GM18526 (cell line): Measurements from ENCODE around the gene SCN5A.

Experiments used
- POLR2A ChIP-seq: IDR thresholded peaks from 3 replicates; pipeline ENCODE4 v1.6.1; 2011; ENCODE audit not compliant: insufficient read length; ENCODE audit errors: extremely low read depth

Gene SCN5A

DNA sequence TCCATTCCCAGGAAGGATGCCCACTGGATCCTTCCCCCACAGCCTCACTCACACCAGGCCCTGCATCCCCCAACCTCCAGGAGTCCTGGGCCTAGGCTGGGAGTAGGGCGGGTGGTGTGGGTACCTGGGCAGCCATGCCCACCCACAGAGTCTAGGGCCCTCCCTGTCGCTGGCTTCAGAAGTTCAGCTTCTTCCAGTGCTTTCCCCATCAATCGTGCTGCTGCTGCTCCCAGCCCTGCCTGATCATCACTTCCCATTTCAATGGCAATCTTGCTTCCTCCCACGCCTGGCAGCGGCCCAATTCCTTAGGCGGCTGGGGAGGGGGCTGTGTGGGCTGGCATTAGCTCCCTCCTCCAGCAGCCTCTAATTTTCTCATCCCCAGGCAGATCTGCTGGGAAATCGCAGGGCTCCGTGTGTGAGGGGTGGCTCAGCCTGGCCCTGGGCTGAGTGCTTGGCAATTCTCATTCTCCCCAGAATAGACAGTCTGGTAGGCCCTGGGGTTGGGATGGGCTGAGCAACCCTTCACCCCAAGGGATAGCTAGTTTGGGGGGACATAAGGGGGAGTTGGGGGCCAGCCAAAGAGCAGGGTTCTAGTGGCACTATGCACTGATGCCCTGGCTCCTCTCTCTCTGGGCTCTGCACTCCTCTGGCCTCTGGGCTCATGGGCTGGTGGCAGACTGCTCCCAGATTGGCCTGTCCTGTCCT, 66.4 kb downstream of the SCN5A start:
- TF ChIP-seq POLR2A, result no peak

DNA sequence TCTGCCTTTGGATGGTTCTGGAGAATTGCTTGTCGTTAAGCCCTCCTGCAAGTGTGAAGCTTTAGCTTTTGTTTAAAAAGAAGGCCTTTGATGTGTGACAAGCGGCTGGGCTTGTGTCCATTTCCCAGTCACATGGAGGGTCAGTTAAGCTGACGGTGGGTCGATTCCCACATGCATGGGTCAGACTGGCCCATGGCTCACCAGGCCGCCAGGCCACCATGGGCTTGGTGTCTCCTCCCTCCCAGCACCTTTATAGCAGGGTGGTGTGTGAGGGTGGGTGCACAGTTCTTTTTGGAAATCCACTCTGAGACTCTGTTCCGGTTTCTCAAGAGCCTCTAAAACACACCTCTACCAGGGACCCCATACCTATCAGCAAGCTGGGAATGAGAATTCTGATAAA, 67.2 kb downstream of the SCN5A start:
- TF ChIP-seq POLR2A, result no peak

GRCh38 chr3:38581774-38582173, 67.7 kb downstream of the SCN5A start:
- no peak for TF ChIP-seq POLR2A

DNA sequence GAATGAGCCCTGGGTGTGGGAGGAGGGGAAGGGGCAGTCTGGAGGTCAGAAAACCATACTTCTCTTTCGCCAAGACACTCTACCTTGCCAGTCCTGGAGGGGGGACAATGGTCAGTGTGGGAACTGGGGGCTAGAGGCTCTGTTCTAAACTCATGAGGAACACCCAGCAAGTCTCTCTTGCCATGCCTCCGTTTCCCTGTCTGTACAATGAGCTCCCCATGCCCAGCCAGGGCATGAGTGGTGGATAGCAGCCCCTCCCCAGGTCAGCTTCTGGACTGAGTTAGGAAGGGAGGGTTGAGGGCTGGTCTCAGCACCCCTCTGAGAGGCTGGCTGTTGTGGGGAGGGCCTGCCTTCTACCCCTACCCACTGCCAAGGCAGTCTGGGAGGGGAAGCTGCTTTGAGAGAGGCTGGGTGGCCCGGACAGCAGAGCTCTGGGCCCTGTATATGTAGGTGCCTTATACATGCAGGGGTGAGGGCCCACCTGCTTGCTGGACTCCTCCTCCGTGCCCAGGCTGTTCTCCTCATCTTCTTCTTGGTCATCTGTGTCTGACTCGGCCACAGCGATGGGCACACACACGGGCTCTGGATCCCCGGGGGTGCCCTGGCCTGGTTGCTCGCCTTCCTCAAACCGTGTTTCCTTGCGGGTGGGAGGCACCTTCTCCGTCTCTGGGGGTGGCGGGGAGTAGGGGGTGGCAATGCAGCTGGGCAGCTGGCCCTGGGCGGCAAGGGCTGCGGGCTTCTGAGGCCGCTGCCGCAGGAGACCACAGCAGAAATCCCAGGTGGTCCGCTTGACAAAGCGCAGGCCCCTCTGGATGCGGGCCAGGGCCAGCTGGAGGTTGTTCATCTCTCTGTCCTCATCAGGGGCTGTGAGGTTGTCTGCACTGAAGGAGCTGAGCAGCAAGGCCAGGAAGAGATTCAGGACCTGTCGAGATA, 68.8 kb downstream of the SCN5A start:
- TF ChIP-seq POLR2A, result no peak

GRCh38 chr3:38579551-38580449, 69.7 kb downstream of the SCN5A start:
- TF ChIP-seq POLR2A, result no peak

DNA sequence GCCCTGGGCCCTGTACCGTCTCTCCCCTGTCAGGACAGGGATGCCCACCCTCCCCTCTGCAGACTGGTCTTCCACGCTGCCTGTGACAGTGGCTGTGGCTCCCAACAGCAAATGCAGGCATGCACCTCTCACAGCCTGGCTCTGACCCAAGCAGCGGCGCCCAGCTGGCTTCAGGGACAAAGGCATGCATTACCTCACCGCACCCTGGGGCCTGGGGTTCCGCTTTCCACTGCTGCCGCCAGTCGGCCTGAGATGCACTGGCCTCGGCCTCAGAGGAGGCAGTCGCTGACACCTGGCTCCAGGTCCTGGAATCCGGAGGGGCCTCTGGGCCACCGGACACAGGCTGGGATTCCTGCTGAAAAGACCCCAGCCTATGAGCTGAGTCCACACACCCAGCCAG, 70.3 kb downstream of the SCN5A start:
- TF ChIP-seq POLR2A, result no peak

- no peak for TF ChIP-seq POLR2A
Observed at GRCh38 chr3:38578551-38578950, 70.9 kb downstream of the SCN5A start.

GRCh38 chr3:38578081-38578475, 71.4 kb downstream of the SCN5A start:
- no peak for TF ChIP-seq POLR2A

GRCh38 chr3:38577371-38578080, 72.0 kb downstream of the SCN5A start:
- no peak for TF ChIP-seq POLR2A

GRCh38 chr3:38576526-38577370, 72.7 kb downstream of the SCN5A start:
- TF ChIP-seq POLR2A, result no peak

- no peak for TF ChIP-seq POLR2A
Observed at GRCh38 chr3:38576131-38576525, 73.4 kb downstream of the SCN5A start.

- no peak for TF ChIP-seq POLR2A
Observed at GRCh38 chr3:38575279-38575843, 74.1 kb downstream of the SCN5A start.
